NCI-H345 treated with DMSO at 0.1 percent for 48 hours (cell line): Measurements from ENCODE around the gene DMBX1.

Source experiments
- DNase-seq: peaks from one replicate; lab custom pipeline; 2025; ENCODE audit not compliant: unreplicated experiment; lab: John Stamatoyannopoulos, UW

DMBX1 gene

DNA sequence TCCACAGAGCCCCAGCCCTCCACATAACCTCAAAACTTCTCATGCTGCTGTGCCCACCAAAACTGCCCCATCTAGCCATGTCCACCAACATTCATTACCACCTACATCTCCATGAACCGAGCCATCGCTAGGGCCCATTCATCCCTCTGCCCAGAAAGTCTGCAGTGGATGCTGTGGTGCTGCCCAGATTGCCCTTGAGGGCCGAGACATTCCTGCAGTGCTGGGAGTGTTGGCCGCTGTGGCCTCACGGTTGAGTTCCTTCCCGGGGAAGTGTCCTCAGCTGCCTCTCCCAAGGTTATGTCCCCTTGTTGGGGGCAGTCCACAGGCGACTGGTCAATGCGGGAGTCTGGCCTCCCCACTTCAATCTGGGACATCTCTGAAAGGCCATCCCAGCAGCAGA, 30.3 kb upstream of the DMBX1 start:
- DNase-seq = no peak

GRCh38 chr1:46461017-46461808, 28.4 kb upstream of the DMBX1 start:
- no peak for DNase-seq

DNA sequence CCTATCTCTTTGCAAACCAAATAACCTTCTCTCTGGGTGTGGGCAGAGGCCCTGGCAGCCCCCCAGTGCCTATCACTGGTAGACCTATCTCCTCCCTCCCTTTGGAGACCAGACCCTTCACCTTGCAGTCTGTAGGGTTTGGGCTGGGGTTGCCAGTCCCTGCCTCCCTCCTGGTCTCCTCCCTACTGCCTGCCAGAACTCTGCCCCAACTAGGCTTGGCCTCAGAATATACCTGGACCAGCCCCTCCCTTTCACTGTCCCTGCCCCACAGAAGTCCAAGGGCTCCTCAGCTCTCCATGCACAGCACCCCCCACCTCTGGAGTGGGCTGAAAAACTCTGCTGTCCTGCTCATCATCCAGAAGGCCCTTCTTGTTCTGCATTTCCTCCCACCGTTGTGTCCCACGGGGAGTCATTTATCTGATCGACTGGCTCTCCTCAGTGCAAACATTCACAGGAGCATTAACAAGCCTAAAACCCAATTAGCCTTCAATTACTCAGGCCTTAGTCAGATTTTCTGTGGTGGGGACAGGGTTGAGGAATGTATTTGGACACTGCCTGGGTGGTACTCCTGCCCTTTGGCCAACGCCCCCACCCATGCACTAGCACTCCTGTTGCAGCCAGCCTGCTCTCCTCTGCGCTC, 27.7 kb upstream of the DMBX1 start:
- no peak for DNase-seq

GRCh38 chr1:46464013-46464548, 25.6 kb upstream of the DMBX1 start:
- DNase-seq = no peak

DNA sequence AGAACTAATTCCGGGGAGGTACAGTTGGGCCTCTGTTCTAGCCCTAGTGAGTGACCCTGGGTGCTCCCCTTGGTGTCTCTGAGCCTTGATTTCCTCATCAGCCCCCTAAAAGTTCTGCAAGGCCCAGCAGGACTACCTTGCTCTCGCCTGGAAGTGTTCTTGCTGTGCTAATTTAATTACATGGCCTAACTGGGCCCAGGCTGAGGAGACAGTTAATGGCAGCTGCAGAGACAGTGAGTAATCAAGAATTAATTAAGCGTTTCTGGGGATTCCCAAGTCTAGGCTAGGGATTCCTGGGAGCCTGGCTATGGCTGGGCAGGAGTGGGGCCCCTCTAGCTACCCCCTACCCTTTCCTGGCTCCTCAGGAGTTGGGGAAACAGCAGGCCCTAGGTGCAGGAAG, 24.7 kb upstream of the DMBX1 start:
- no peak for DNase-seq

DNA sequence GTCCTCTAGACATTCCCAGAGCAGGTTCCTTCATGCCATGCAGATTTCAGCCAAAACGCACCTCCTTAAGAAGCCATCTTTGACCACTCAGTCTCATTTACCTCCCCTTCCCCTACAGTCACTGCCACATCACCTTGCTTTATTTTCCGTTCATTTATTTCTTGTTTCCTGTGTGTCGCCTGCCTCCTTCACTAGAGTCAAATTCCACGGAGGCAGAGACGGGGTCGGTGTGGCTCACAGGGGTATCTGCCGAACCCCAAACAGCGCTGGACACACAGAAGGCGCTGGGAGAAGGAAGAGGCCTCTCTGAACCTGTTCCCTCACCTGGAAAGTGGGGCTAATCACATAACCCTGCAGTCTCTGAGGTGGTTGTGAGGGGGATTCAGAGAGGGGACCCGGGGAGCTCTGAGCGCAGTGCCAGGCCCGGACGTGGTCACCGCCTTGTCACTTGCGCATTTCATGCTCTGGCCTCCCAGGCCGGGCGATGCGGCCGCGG, 23.6 kb upstream of the DMBX1 start:
- DNase-seq = no peak

DNA sequence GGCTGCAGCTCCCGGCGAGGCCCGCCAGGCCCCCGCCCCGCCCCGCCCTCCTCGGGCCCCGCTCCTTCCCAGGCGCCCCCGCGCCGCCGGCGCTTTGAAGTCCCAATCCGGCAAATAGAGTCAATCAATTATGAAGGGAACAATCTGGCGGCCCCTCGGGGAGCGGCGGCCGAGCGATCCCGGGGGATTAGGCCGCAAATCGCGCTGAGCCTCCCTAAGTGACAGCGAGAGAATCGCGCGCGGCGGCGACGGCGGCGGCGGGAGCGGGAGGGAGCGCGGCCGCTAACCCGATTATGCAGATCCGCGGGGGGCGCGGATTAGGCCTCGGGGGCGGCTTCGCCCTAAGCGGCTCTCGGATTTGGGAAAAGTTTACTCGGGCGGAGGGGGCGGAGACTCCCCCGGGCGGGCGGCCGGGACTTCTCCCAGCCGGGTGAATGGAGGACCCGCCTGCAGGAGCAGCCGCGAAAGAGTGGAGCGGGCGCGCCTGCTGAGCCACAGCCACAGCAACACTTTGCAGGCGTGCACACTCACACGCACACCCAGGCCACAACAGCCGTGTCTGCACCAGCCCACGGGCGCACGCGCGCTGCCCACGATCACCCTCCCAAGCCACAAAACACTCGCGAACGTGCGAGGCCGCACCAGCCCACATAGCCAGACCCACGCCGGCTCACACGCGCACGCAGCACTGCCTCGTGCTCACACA, 23.0 kb upstream of the DMBX1 start:
- DNase-seq = peak; percentile 22

DNA sequence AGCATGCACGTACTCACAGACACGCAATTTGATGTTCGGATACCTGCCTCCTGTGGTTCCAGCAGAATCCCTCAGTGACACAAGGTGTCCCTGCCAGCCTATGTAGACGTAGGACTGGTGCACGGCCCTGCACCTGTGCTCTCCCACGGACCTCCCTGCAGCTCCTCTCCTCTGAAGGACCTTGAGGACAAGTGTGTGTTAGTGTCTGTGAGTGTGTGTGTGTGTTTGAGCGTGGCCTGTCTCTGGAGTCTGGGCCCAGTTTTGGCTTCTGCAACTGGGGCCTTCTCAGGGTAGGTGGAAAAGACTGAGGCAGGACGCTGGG, 22.5 kb upstream of the DMBX1 start:
- no peak for DNase-seq

GRCh38 chr1:46469881-46470280, 19.8 kb upstream of the DMBX1 start:
- DNase-seq = no peak

DNA sequence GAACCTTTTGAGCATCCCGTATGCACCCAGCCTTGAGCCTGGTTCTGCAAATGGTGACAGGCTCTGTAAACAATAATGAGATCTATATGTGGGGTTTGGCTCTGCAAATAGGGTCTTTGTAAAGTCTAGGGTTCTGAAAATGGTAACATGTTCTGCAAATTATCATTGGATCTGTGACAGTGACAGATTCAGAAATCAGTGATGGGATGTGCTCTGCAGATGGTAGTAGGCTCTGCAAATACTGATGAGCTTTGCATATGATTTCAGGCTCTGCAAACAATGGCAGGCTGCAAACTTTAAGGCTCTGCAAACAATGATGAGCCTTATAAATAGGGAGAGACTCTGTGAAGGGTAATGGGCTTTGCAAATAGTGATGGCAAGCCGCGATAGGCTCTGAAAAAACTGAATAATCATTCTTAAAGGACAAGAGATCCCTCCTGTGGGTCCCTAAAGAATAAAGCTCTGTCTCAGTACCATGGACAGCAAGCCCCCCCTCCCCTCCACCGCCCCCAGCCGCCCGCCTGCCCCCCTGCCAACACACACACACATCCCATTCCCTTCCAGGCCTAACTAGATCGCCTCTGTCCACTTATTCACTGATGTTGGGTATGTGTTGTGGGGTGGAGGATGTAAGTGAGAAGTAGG, 17.7 kb upstream of the DMBX1 start:
- DNase-seq = no peak

DNA sequence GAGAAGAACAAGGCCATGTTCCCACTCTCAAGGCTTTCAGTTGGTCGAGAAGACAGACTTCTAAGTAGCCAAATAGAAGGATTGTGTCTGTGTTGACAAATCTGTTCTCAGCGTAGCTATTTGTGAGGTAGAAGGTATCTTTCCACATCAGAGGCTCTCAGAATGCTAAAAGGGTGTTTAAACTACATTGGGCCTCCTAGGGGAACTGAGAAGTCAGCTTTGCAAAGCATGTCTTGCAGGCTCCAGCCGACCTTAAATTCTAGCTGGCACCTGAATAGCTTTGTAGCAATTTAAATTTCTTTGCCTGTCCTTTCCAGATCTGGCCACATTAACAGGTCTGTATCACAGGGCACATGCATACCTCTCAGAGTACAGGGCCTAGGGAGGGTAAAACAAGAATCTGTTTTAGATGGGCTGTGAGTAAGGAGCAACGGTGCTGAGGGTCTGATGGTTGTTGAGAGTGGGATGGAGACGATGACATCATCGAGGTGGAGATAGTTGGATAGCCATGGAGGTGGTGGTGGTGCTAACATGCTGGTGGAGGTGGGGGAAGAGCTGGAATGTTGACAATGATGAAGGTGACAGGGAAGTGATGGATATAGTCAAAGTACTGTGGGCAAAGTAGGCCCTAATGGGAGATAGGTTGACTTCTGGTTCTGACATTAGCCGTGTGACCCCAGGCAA, 17.0 kb upstream of the DMBX1 start:
- DNase-seq = no peak

DNA sequence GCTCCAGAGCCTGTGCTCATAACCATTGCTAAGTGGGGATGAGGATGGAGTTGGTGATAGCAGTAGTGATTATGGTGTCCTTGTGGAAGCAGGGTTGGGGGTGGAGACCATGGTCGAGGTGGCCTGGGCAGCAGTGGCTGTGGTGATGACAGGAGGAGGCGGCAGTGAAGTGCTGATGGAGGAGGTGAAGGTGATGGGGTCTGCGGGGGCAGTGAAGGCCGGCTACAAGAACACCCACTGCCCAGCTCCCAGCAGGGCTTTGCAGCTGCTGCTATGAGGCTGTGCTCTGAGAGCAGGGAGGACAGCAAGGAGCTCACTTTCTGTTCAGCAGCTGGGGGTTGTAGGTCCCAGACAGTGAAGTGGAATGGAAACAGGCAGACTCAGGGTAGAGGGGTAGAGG, 15.6 kb upstream of the DMBX1 start:
- DNase-seq = no peak

DNA sequence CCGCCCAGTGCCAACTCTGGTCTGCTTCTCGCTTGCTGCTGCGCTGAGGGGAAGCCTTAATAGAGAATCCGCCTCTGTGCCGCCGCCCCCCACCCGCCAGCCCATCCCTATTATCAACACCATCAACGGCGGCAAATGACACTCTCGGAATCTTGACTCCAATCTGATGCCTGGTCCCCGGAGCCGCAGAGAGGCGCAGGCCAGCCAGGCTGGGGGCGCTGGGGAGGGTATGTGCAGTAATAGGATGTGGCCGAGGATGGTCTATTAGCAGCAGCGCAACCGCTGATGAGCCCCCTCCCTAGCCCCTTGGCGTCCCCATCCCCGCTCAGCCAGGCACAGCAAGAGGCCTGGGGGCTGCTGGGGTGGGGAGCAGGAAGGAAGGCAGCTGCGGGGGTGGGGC, 15.1 kb upstream of the DMBX1 start:
- DNase-seq = no peak

- DNase-seq = no peak
Measured at GRCh38 chr1:46476673-46477072, 13.0 kb upstream of the DMBX1 start.

- peak; percentile 56 for DNase-seq
Measured at GRCh38 chr1:46477153-46477929, 12.3 kb upstream of the DMBX1 start.

DNA sequence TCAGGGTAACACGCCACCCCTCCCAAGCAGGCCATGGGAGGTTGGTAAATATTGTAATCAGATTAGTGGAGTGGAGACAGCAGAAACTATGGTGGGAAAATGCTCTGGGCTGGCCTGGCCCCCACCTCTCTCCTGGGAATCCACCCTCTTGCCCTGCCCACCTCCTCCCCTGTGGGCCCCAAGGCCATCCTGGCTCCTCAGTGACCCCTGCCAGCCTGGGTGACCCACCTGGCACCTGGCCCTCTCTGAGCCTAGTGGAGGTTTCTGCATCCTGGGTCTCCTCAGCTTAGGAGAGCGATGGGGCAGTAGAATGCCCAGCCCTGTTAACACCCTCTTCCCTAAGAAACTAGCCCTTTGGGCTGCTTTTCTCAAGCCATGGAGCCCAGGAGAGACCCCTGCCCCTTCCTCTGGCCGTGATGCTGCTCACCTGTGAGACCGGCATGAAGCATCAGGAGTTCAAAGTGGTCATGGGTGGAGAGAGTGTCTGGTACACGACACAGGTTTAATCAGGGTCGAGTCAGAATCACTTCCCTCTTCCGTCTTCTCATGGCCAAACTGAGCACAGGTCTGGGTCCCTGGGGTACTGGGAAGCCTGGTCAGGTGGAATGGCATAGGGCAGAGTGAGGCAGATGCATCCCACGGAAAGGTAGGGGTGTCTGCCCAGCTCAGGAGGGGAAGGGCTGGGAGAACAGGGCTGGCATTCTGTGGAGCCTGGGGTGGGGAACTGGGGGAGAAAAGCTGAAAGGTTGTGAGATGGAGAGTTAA, 10.7 kb upstream of the DMBX1 start:
- DNase-seq = no peak

DNA sequence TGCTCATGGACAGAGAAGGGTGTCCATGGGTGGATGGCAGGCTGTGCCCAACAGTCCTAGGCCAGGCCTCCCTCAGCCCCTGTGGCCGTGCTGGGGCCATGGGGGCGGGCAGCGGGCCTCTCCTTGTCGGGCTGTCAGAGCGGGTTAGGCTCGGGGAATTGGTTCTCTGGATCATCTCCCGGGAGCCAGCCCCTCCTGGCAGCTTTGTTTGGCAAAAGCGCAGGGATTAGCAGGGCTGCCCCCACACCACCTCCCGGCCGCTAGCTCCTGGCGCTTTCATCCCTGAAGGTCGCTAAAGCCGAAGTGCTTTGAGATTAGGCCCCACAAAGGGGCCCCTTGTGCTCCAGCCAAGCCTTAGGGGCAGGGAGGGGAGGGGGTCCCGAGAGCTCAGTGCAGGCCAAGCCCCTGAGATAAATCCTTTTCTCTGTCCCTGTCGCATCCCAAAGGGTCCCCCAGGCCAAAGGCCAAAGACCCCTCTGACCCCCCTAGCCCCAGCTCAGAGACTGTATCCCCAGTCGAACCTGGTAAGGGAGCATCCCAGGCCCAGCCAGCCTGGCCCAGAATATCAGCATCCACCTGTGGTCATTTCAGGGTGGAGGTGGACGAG, 9.8 kb upstream of the DMBX1 start:
- no peak for DNase-seq

GRCh38 chr1:46480959-46481646, 8.5 kb upstream of the DMBX1 start:
- DNase-seq = no peak
